ENCODE measurements around the gene BUB1.
"Not testable (repeated sequence)": the region's sequence is repeated elsewhere in the genome, so short reads cannot be mapped to it uniquely, and the experiment has no call there.

- TF ChIP-seq YY1 (IDR thresholded peaks at IDR 0.05; ENCODE audit: insufficient read depth, insufficient read length); SUZ12 (IDR thresholded peaks at IDR 0.05; ENCODE audit: extremely low read depth, insufficient read depth, insufficient read length): not testable (repeated sequence)
These were observed 58.4 kb downstream of the BUB1 start for GRCh38 chr2:110619326-110619939.

All from NT2/D1 (cell line).